Activated CD4-positive, alpha-beta T cell treated with anti-CD3 and anti-CD28 coated beads, Interleukin-2, amount 10 ng/mL, durations not matched to agents 24 days and 14 days (primary cell): ENCODE measurements around the gene SLC25A4. TPM values are rescaled to one million over a fixed set of nuclear protein-coding genes. Genes with fewer than 3 reads are reported as not detected.
A peak's percentile ranks its signal among the peaks of the same experiment; 100 is the strongest.
"Not testable (repeated sequence)": the region's sequence is repeated elsewhere in the genome, so short reads cannot be mapped to it uniquely, and the experiment has no call there.

ENCODE experiments used
- DNase-seq: peaks from one replicate; pipeline ENCODE4 v3.0.0; 2022
- H3K27ac Mint-ChIP-seq: one replicate; pipeline ENCODE4 v1.8.0; 2022; ENCODE audit warnings: mild to moderate bottlenecking, mixed read lengths
- H3K27me3 Mint-ChIP-seq: one replicate; pipeline ENCODE4 v1.8.0; 2022; ENCODE audit warnings: mixed read lengths
- H3K36me3 Mint-ChIP-seq: one replicate; pipeline ENCODE4 v1.8.0; 2022; ENCODE audit warnings: low read depth, mild to moderate bottlenecking, mixed read lengths
- H3K4me1 Mint-ChIP-seq: one replicate; pipeline ENCODE4 v1.8.0; 2021; ENCODE audit warnings: mixed read lengths
- H3K4me3 Mint-ChIP-seq: one replicate; pipeline ENCODE4 v1.8.0; 2022; ENCODE audit warnings: mild to moderate bottlenecking, moderate library complexity, mixed read lengths
- H3K9me3 Mint-ChIP-seq: one replicate; pipeline ENCODE4 v1.8.0; 2021; ENCODE audit warnings: mixed read lengths
- intact Hi-C: fragments of 100-400 bp; cut with micrococcal nuclease; formaldehyde crosslinking; loops from one replicate; pipeline ENCODE4 v1.15.1; 2023
- total RNA-seq: library from RNA; stranded (reverse); gene quantifications from 2 replicates; pipeline ENCODE4 v1.2.3, GENCODE V29; 2022

The SLC25A4 gene
- total RNA-seq, 1 donor from 2014 or later = 1.9 TPM

DNA sequence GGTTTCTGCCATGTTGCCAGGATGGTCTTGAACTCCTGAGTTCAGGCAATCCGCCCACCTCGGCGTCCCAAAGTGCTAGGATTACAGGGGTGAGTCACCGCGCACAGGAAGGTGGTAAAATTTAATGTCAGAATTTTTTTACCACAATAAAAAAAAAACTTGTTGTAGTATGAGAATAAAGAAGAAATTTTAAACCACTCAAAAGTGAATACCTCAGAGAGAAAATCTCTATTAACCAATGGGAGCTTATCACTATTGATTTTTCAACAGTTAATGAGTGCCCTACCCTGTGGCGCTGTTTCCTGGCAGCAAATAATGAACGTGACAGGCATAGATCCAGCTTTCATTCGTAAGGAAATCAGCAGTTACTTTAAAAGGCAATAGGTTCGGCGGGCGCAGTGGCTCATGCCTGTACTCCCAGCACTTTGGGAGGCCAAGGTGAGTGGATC is 32.7 kb upstream of the SLC25A4 start:
- no peaks in the 10 kb centered on the region for H3K4me1 Mint-ChIP-seq
- H3K36me3 Mint-ChIP-seq = no peaks in the 10 kb centered on the region
- H3K9me3 Mint-ChIP-seq = no peaks in the 10 kb centered on the region
- no peak overlapping the region for H3K4me3 Mint-ChIP-seq
- H3K27ac Mint-ChIP-seq = no peak overlapping the region
- intact Hi-C loops = no loop called here
- no peak for DNase-seq
- peaks cover 27% of the 10 kb centered on the region for H3K27me3 Mint-ChIP-seq

DNA sequence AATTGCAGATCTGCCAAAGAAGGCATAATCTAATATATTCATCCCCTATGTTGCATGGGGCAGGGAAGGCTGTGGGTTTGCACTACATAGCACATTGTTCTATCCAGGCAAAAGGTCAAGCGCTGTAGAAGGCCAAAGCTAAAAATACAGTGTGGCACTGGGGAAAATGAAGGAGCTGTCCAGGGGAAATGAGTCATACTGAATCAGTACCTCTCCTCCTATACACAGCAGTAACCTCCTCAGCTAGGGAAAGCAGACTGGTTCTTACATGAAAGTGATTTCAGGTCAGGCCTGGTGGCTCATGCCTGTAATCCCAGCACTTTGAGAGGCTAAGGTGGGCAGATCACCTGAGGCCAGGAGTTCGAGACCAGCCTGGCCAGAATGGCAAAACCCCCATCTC is 31.0 kb upstream of the SLC25A4 start:
- intact Hi-C loops = no loop called here
- DNase-seq = no peak
- no peaks in the 10 kb centered on the region for H3K36me3 Mint-ChIP-seq
- H3K4me1 Mint-ChIP-seq = peaks cover 2% of the 10 kb centered on the region
- no peak overlapping the region for H3K27ac Mint-ChIP-seq
- H3K9me3 Mint-ChIP-seq = no peaks in the 10 kb centered on the region
- no peak overlapping the region for H3K4me3 Mint-ChIP-seq
- peaks cover 25% of the 10 kb centered on the region for H3K27me3 Mint-ChIP-seq

DNA sequence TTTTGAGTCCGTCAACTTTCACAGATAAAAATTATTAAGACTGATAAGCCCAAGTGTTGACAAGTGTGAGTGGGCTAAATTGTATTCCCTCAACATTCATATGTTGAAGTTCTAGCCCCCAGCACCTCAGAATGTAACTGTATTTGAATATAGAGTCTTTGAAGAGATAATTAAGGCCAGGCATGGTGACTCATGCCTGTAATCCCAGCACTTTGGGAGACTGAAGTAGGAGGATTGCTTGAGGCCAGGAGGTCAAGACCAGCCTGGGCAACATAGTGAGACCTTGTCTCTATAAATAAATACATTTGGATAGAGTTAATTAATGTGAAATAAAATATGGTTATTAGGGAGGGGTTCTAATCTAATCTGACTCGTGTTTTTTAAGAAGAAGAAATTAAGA is 29.7 kb upstream of the SLC25A4 start:
- Mint-ChIP-seq H3K4me3 (no peak overlapping the region), H3K9me3 (no peaks in the 10 kb centered on the region), H3K36me3 (no peaks in the 10 kb centered on the region), H3K4me1 (peaks cover 2% of the 10 kb centered on the region), H3K27me3 (peaks cover 24% of the 10 kb centered on the region), H3K27ac (no peak overlapping the region)
- intact Hi-C loops = no loop called here
- no peak for DNase-seq

DNA sequence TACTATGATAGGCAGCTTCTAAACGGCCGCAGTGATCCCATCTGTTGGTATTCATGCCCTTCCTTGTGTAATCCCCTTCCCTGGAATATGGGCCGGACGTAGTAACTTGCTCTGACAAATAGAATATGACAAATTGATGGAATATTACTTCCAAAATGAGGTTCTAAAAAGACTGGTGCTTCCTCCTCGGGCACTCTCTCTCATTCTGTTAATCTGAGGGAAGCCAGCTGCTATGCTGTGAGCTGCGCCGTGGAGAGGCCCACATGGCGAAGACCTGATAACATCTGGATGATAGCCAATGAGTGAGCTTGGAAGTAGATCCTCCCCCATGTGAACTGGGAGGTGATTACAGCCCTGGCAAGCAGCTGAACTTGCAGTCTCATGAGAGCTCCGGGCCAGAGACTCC is 27.2 kb upstream of the SLC25A4 start:
- intact Hi-C loops = no loop called here
- peaks cover 2% of the 10 kb centered on the region for H3K4me1 Mint-ChIP-seq
- H3K9me3 Mint-ChIP-seq = no peaks in the 10 kb centered on the region
- no peak overlapping the region for H3K4me3 Mint-ChIP-seq
- no peak for DNase-seq
- no peaks in the 10 kb centered on the region for H3K36me3 Mint-ChIP-seq
- H3K27me3 Mint-ChIP-seq = peaks cover 36% of the 10 kb centered on the region
- no peak overlapping the region for H3K27ac Mint-ChIP-seq

DNA sequence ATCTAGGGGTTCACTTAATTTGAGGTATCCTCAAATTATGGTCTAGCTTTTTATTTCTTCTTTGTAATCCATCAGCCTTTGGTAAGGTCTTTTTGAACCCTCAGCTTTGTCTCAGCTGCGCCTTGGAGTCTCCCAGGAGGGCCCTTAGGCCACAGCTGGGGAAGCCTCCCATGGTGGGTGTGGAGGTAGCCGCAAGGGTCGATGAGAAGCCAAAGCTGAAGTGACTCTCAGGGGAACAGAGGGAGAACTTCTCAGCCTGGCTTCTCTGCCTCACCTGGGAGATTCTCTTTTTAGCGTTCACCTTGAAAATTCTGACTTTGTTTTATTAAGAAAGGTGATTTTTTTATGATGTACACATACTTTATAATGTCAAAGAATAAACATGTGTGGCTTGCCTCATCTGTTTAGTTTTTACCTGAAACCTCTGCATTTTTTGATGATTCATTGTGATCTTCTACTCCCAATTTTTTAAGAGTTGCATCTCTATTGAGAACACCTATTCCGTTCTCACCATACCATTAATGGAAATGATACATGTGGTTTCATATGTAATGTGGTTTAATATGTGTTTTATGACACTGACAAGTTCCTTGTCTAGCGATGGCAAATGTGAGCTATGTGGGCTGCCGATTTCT is 25.6 kb upstream of the SLC25A4 start:
- Mint-ChIP-seq H3K4me1 (peaks cover 2% of the 10 kb centered on the region), H3K4me3 (no peak overlapping the region), H3K27me3 (peaks cover 49% of the 10 kb centered on the region), H3K27ac (no peak overlapping the region), H3K36me3 (no peaks in the 10 kb centered on the region), H3K9me3 (no peaks in the 10 kb centered on the region)
- DNase-seq = no peak
- intact Hi-C loops = no loop called here

DNA sequence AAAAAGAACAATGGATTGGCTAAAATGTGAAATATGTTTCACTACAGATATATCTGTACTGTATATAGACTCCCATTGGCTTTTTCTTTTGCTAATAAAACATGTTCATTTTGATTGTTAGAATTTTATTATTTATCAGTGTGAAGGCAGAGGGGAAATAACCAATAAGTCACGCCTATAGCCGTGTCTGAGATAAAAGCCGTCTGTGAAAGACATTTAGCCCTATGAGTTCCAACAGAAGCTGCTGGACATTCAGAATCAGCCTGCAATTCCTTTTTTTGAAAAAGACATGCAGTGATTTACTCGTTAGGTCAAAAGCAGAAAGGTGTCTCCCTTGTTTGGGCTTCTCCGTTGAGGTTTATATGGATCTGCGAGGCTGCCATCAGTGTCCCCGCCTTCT is 24.2 kb upstream of the SLC25A4 start:
- Mint-ChIP-seq H3K4me1 (peaks cover 6% of the 10 kb centered on the region), H3K9me3 (no peaks in the 10 kb centered on the region), H3K4me3 (no peak overlapping the region), H3K36me3 (no peaks in the 10 kb centered on the region), H3K27me3 (peaks cover 59% of the 10 kb centered on the region), H3K27ac (no peak overlapping the region)
- no peak for DNase-seq
- intact Hi-C loops = no loop called here

DNA sequence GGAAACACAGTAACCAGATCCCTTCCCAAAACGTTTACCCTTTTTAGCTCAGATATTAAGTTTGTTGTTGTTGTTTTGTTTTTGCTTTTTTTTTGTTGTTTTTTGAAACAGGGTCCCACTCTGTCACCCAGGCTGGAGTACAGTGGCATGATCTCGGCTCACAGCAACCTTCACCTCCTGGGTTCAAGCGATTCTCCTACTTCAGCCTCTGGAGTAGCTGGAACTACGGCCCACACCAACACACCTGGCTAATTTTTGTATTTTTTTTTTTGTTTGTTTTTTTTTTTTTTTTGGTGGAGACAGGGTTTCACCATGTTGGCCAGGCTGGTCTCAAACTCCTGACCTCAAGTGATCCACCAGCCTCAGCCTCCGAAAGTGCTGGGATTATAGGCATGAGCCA is 23.6 kb upstream of the SLC25A4 start:
- H3K36me3 Mint-ChIP-seq, H3K27ac Mint-ChIP-seq, H3K4me1 Mint-ChIP-seq, H3K4me3 Mint-ChIP-seq, DNase-seq, intact Hi-C loops, H3K9me3 Mint-ChIP-seq: not testable (repeated sequence)
- peaks cover 62% of the 10 kb centered on the region for H3K27me3 Mint-ChIP-seq

DNA sequence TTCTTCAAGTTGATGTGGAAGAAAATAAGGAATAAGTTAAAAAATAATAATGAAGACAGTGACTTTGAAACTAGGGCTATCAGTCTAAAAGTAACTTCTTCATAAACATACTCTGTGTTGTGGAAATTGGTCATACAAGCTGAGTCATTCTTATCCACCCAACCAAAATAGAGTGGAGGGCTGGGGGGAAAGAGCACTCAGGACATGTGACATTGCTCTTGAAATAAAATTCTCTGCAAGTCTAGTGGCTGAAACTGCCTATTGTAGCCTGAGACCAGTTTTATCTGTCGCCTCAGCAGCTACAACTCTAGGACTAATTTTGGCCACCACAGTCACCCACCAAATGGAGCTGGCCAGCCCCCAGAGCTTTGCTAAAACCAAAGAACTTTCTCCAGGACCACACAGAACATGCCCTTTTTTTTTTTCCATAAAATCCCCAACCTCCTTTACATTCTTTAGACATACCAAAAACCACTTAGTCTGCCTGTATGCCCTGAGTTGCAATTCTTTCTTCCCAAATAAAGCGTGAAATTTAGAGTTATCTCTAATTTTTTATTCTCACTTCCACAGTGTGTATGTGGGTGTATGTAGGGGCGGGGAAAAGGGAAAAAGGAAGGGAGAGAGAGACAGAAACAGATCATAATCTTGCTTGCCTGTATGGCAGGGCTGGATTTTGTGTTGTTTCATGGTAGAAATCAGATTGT is 23.0 kb upstream of the SLC25A4 start:
- no peak overlapping the region for H3K27ac Mint-ChIP-seq
- intact Hi-C loops = no loop called here
- no peaks in the 10 kb centered on the region for H3K9me3 Mint-ChIP-seq
- H3K4me1 Mint-ChIP-seq = peaks cover 6% of the 10 kb centered on the region
- DNase-seq = no peak
- H3K27me3 Mint-ChIP-seq = peaks cover 67% of the 10 kb centered on the region
- H3K4me3 Mint-ChIP-seq = no peak overlapping the region
- no peaks in the 10 kb centered on the region for H3K36me3 Mint-ChIP-seq

DNA sequence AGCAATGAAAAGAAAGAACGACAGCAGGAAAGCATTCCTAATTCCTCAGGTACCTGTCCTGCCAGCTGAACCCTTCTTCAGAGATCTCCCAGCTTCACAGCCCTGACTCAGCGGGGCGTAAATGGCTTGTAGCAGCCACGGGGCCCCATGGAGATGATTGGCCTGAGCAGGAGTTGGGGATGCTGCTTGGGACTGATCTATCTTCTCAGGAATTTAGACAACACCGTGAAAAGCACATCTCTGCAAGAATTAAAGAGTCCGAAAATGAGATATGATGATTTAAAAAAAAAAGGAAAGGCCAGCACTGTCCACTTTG is 22.5 kb upstream of the SLC25A4 start:
- no peak overlapping the region for H3K27ac Mint-ChIP-seq
- peaks cover 69% of the 10 kb centered on the region for H3K27me3 Mint-ChIP-seq
- no peak overlapping the region for H3K4me3 Mint-ChIP-seq
- H3K36me3 Mint-ChIP-seq = no peaks in the 10 kb centered on the region
- intact Hi-C loops = no loop called here
- peaks cover 6% of the 10 kb centered on the region for H3K4me1 Mint-ChIP-seq
- no peaks in the 10 kb centered on the region for H3K9me3 Mint-ChIP-seq
- DNase-seq = no peak

DNA sequence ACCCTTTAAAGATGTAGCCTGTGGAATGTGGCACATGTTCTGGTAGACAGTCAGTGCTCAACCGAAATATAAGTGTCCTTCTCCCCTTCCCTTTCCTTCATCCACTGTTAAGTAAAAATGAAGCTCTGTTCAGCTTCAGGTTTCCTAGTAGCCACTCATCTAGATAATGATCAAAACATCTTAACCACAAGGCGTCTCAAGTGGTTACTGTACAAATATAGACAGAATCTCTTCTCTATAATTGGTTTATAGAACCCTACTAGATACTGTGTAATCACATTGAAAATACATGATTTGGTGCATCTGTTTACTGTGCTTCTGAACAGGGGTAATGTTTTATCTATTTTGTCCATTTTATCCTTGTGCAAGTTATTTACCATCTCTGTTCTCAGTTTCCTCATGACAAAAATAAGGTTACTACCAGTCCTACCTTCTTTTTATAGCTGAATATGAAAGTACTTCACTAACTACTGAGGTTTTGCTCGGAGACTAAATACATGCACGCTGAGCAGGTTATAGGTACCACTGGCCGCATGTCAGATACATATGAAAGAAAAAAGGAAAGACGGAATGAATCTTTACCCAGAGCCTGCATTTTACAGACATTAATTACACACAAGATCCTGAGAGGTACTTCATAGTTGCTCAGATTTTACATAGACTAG is 20.3 kb upstream of the SLC25A4 start:
- H3K4me1 Mint-ChIP-seq = peaks cover 7% of the 10 kb centered on the region
- peaks cover 68% of the 10 kb centered on the region for H3K27me3 Mint-ChIP-seq
- H3K36me3 Mint-ChIP-seq = no peaks in the 10 kb centered on the region
- no peaks in the 10 kb centered on the region for H3K9me3 Mint-ChIP-seq
- no peak overlapping the region for H3K27ac Mint-ChIP-seq
- no peak overlapping the region for H3K4me3 Mint-ChIP-seq
- intact Hi-C loops = no loop called here
- no peak for DNase-seq

DNA sequence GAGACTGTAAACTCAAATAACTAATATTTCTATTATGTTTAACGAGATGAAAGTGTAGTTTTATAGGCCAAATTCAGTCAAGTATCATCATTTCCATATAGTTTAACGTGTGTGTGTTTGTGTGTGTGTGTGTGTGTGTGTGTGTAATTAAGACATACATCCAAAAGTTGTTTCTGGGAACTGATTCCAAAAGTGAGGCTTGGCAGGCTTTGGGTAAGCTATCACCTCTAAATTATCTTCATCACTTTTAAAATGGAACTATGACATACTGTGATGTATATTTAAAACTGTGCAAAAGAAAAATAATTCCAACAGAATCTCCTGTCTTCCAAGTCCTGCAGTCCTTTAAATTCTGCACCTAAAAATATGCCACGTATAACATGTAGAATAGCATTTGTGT is 19.1 kb upstream of the SLC25A4 start:
- Mint-ChIP-seq H3K4me3 (no peak overlapping the region), H3K27me3 (peaks cover 72% of the 10 kb centered on the region), H3K27ac (no peak overlapping the region), H3K4me1 (peaks cover 9% of the 10 kb centered on the region), H3K9me3 (no peaks in the 10 kb centered on the region), H3K36me3 (no peaks in the 10 kb centered on the region)
- intact Hi-C loops = no loop called here
- DNase-seq = no peak

DNA sequence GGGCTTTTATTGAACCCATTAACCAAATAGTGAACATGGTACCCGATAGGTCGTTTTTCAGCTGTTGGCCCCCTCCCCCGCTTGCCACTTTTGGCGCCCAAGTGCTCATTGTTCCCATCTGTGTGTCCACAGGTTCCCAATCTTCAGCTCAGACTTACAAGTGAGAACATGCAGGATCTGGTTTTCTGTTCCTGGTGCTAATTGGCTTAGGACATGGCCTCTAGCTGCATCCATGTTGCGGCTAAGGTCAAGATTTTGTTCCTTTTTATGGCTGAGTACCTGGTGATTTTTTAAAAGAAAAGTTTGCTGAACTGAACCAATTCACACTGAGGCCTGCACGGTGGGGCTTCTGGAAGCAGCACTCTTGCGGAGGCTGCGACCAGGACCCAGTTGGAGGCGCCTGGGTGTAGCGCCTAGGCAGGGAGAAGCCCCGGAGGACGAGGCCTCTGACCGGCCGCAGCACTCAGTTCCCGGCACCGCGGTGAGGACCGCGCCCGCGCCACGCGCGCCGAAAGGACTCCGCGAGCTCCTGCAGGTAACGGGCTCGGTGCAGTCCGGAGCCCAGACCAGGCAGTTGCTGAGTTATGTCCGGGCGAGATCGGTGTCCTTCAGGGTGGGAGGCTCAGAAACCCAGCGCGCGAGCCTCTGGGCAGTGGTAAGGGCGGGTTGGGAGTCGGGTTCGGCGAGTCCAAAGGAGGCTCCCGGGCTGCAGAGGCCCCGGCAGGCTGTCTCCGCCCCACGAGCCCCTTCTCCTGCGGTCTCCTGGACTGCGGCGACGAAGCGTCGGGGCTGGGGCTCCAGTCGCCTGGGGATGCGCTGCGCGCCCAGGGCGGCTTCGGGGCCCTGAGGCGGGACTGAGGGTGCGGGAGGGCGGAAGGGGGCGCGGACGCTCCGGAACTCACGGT is 15.8 kb upstream of the SLC25A4 start:
- Mint-ChIP-seq H3K4me3 (peak overlapping the region; percentile 72), H3K9me3 (no peaks in the 10 kb centered on the region), H3K27me3 (peaks cover 68% of the 10 kb centered on the region), H3K4me1 (peaks cover 11% of the 10 kb centered on the region), H3K27ac (no peak overlapping the region), H3K36me3 (no peaks in the 10 kb centered on the region)
- intact Hi-C loops = no loop called here
- no peak for DNase-seq

DNA sequence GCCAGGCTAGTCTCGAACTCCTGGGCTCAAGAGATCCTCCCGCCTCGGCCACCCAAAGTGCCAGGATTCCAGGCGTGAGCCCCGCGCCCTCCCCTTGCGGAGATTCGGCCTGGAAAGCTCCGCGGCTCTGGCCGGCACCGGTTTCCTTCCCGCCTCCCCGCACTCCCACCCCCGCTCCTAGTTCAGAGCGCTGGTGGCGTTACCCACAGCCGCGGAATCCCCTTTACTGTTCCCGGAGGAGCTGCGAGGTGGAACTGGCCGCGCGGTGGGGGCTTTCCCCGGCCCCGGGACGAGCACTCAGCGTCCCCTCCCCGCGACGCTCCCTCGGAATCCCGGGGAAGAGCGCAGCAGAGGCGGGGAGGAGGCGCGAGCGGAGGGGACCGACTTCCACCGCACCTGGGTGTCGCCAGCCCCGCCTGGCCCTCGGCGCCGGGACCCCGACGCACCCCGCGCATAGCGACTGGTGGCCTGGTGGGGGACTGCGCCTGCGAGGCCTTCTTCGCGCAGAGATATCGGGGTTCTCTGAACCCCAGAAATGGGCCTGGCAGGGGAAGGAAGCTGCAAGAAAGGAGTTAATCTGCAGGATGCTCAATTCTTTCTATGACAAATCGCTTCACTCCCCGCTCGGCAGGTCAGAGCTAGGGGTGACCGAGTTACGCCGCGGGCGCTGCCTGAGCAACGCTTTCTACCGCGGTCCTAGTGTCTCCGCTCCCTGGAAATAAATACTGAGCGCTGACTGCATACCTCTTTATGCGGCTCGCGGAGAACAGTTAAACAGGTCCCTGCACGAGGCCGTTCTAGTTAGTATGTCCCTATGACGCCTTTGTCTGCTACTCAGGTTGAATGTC is 14.6 kb upstream of the SLC25A4 start:
- peak; percentile 73 for DNase-seq
- intact Hi-C loops = loop anchor here (2.0 kb wide), 1 partner anchor 114 kb away; no protein-coding TSS in a partner anchor
- Mint-ChIP-seq H3K27me3 (peaks cover 59% of the 10 kb centered on the region), H3K9me3 (no peaks in the 10 kb centered on the region), H3K4me1 (peaks cover 7% of the 10 kb centered on the region), H3K4me3 (peak overlapping the region; percentile 72), H3K27ac (no peak overlapping the region), H3K36me3 (no peaks in the 10 kb centered on the region)
